HepG2 (cell line): ENCODE results near the gene ANKRD12. TPM values are rescaled to one million over a fixed set of nuclear protein-coding genes. Genes with fewer than 3 reads are reported as not detected.

ENCODE experiments used
- ATAC-seq: fragments of 200-7000 bp; cut with Tn5 transposase; 3 replicates; pipeline ENCODE4 v1.9.1; 2020; ENCODE audit warnings: mild to moderate bottlenecking, moderate library complexity
- BruUV-seq: library from RNA; stranded (reverse); fragments of 400-500 nt; replicated peaks from 2 replicates; lab custom pipeline; 2021; lab: Mats Ljungman, UMichigan
- CTCF ChIA-PET: fragments of 300-600 bp; formaldehyde crosslinking; extraction: SDS; loops from one replicate; lab custom pipeline; 2021; ENCODE audit warnings: low total read pairs, inconsistent platforms, low intra/inter-chr PET ratio; lab: Yijun Ruan, JAX
- POLR2A ChIA-PET: fragments of 350-600 bp; sonication (Branson Sonifier 250); formaldehyde crosslinking; loops from one replicate; lab custom pipeline; 2020; ENCODE audit warnings: antibody characterized with exemption, inconsistent platforms; lab: Yijun Ruan, JAX
- DNase-seq: peaks from one replicate; pipeline ENCODE4 v3.0.0-alpha.2; 2015; ENCODE audit warnings: low spot score
- FAIRE-seq: peaks from 3 replicates; lab custom pipeline; 2011; peaks lifted over from hg19 to GRCh38; lab: Jason Lieb, UNC
- H2AFZ ChIP-seq: one replicate; pipeline ENCODE4 v1.6.1; 2011; ENCODE audit warnings: low read length, inconsistent platforms
- H3K27ac ChIP-seq: fragments of 300-600 bp; 3 replicates; pipeline ENCODE4 v1.8.0; 2011; ENCODE audit warnings: mixed run types, mild to moderate bottlenecking, mixed read lengths, low read length, inconsistent platforms; ENCODE audit not compliant: insufficient read depth; ENCODE audit errors: extremely low read length
- H3K27me3 ChIP-seq, 2 experiments: fragments of 200-600 bp in 1 of 2; 2 replicates in 1 of 2; 3 replicates in 1 of 2; pipeline versions ENCODE4 v1.6.0 to v1.8.0; 2011; ENCODE audit warnings: low read length in 2 of 2, mild to moderate bottlenecking in 2 of 2, moderate library complexity in 2 of 2, inconsistent platforms in 1 of 2; ENCODE audit not compliant: insufficient read depth in 2 of 2, control insufficient read depth in 1 of 2
- H3K36me3 ChIP-seq, 2 experiments: fragments of 200-600 bp in 1 of 2; replicated peaks in 1 of 2; 2 replicates in 1 of 2; 3 replicates in 1 of 2; pipeline versions ENCODE4 v1.5.1 to v1.8.0; 2011; ENCODE audit warnings: low read length in 2 of 2, inconsistent platforms in 1 of 2; ENCODE audit not compliant: insufficient read depth in 2 of 2, control insufficient read depth in 1 of 2
- H3K4me1 ChIP-seq: 2 replicates; pipeline ENCODE4 v1.5.1; 2012; ENCODE audit warnings: low read length, inconsistent platforms; ENCODE audit not compliant: insufficient read depth
- H3K4me2 ChIP-seq: 2 replicates; pipeline ENCODE4 v1.6.0; 2011; ENCODE audit warnings: low read depth, low read length, inconsistent platforms
- H3K4me3 ChIP-seq, 3 experiments: fragments of 200-600 bp in 1 of 3; sonication (generic), shearing (Covaris generic) in 1 of 3; replicated peaks in 1 of 3; 2 replicates each; pipeline ENCODE4 v1.5.1; 2011 to 2016; ENCODE audit warnings: low read length in 3 of 3, inconsistent platforms in 2 of 3, low read depth in 2 of 3, mild to moderate bottlenecking in 2 of 3, control low read depth in 1 of 3, mixed read lengths in 1 of 3; ENCODE audit not compliant: insufficient read depth in 1 of 3
- H3K79me2 ChIP-seq: one replicate; pipeline ENCODE4 v1.6.1; 2011; ENCODE audit warnings: low read length, inconsistent platforms; ENCODE audit not compliant: insufficient read depth
- H3K9ac ChIP-seq: 2 replicates; pipeline ENCODE4 v1.6.0; 2011; ENCODE audit warnings: mild to moderate bottlenecking, low read depth, low read length, inconsistent platforms; ENCODE audit not compliant: insufficient read depth
- H3K9me3 ChIP-seq: 2 replicates; pipeline ENCODE4 v1.5.1; 2012; ENCODE audit warnings: mild to moderate bottlenecking, low read length
- H4K20me1 ChIP-seq: 2 replicates; pipeline ENCODE4 v1.6.0; 2011; ENCODE audit warnings: inconsistent platforms, mild to moderate bottlenecking, low read length, moderate library complexity; ENCODE audit not compliant: insufficient read depth
- CHD2 ChIP-seq: IDR thresholded peaks from 2 replicates; pipeline ENCODE4 v1.6.1; 2011; ENCODE audit warnings: low read depth, low read length, improper control_type of control experiment
- DRAP1 ChIP-seq: IDR thresholded peaks from 2 replicates; pipeline ENCODE4 v1.6.1; 2016; ENCODE audit warnings: missing genetic modification reagents, missing compliant biosample characterization
- ELK4 ChIP-seq: sonication (generic); formaldehyde crosslinking; IDR thresholded peaks from 2 replicates; pipeline ENCODE4 v1.9.0; 2021; ENCODE audit warnings: missing genetic modification reagents, borderline replicate concordance
- IRF1 ChIP-seq: sonication (generic); formaldehyde crosslinking; IDR thresholded peaks from 2 replicates; pipeline ENCODE4 v1.4.0; 2020; ENCODE audit warnings: low read depth, mild to moderate bottlenecking, missing genetic modification reagents
- KLF6 ChIP-seq: IDR thresholded peaks from 2 replicates; pipeline ENCODE4 v1.8.0; 2016; ENCODE audit warnings: missing biosample characterization, missing genetic modification reagents
- RARA ChIP-seq: IDR thresholded peaks from 2 replicates; pipeline ENCODE4 v1.6.1; 2016; ENCODE audit warnings: missing genetic modification reagents, missing compliant biosample characterization
- SIN3A ChIP-seq: IDR thresholded peaks from 2 replicates; pipeline ENCODE4 v1.6.1; 2011; ENCODE audit warnings: low read depth, mild to moderate bottlenecking, control low read depth, low read length, borderline replicate concordance
- SIX1 ChIP-seq: sonication (generic); formaldehyde crosslinking; IDR thresholded peaks from 2 replicates; pipeline ENCODE4 v1.4.0; 2020; ENCODE audit warnings: missing genetic modification reagents, borderline replicate concordance
- ZBTB40 ChIP-seq, 2 experiments: fragments of 450-650 bp in 1 of 2; sonication (generic) in 1 of 2; formaldehyde crosslinking in 1 of 2; IDR thresholded peaks; 2 replicates each; pipeline versions ENCODE4 v1.6.1 to v1.8.0; 2016 to 2022; ENCODE audit warnings: antibody characterized with exemption in 1 of 2, mild to moderate bottlenecking in 1 of 2, missing genetic modification reagents in 1 of 2
- ZNF121 ChIP-seq: sonication (generic); formaldehyde crosslinking; IDR thresholded peaks from 2 replicates; pipeline ENCODE4 v1.5.0; 2020; ENCODE audit warnings: mild to moderate bottlenecking, missing genetic modification reagents
- ZNF451 ChIP-seq: sonication (generic); formaldehyde crosslinking; IDR thresholded peaks from 2 replicates; pipeline ENCODE4 v1.5.0; 2020; ENCODE audit warnings: mild to moderate bottlenecking, missing genetic modification reagents
- WGBS: methylation state at CpG from one replicate; pipeline ENCODE4 v1.1.6; 2017; ENCODE audit warnings: low lambda C conversion rate; 5-methylcytosine and 5-hydroxymethylcytosine counted together
- in situ Hi-C: cut with HindIII; loops from 2 replicates; pipeline ENCODE4 v1.10.0; 2017; ENCODE audit warnings: low pct_unique_long_range_greater_than_20kb; ENCODE audit not compliant: extremely low pct_ligation_motif_present
- intact Hi-C: fragments of 100-400 bp; cut with micrococcal nuclease; formaldehyde crosslinking; loops from one replicate; pipeline ENCODE4 v1.10.0; 2022; ENCODE audit not compliant: unreplicated experiment
- polyA plus RNA-seq, 8 experiments: library from polyadenylated mRNA; depleted of rRNA in 3 of 8; stranded (reverse) in 7 of 8; unstranded in 1 of 8; fragments of >200 nt; fragmentation: Illumina TruSeq in 4 of 8; extraction: Trizol in 4 of 8; gene quantifications; 2 replicates each; pipeline versions ENCODE4 v1.2.1 to v1.2.3, GENCODE V29; 2011 to 2016; ENCODE audit warnings: low read depth in 4 of 8, missing spikeins in 1 of 8, mixed read lengths in 1 of 8; ENCODE audit not compliant: insufficient read depth in 1 of 8
- total RNA-seq, 5 experiments: library from RNA; depleted of rRNA; stranded (reverse); fragments of >200 nt; fragmentation: Illumina TruSeq; extraction: Trizol; gene quantifications; 2 replicates each; pipeline ENCODE4 v1.2.3, GENCODE V29; 2016; ENCODE audit warnings: low read depth in 1 of 5

Gene ANKRD12
- total and polyA plus RNA-seq, 2 of the 13 experiments (the other 11 are each of a cell fraction or from before 2014, with no cell fraction given): 6.0 to 23.2 TPM

- peak overlapping the region; percentile 87 for H3K9ac ChIP-seq
- ChIA-PET CTCF (no interaction called here), POLR2A (interaction anchor here (0.9 to 4.5 kb wide), 6 partner anchors 9 to 44 kb away, joined by 4 to 67 read pairs (median 6); partner anchors contain the start of genes ANKRD12 and NDUFV2)
- H3K79me2 ChIP-seq: no peaks in the 10 kb centered on the region
- H3K4me3 ChIP-seq: peak overlapping the region in 2 of 3 experiments; percentile 26 to 52; a peak in 3 of 6 replicates
- H2AFZ ChIP-seq: no peak overlapping the region
- WGBS: 13% methylated on average over 7 of the region's 7 CpGs
- H3K36me3 ChIP-seq: no peaks in the 10 kb centered on the region
- no peaks in the 10 kb centered on the region for H3K9me3 ChIP-seq
- peak; percentile 75 for FAIRE-seq
- ATAC-seq: peak; percentile 72
- peaks cover 66% of the 10 kb centered on the region for H3K4me1 ChIP-seq
- no peaks in the 10 kb centered on the region for H4K20me1 ChIP-seq
- peak overlapping the region; percentile 93 for H3K27ac ChIP-seq
- in situ Hi-C loops (no loop called here), intact Hi-C loops (no loop called here)
- H3K4me2 ChIP-seq: peak overlapping the region; percentile 77
- H3K27me3 ChIP-seq: no peaks in the 10 kb centered on the region
- TSS peak; percentile 49 for BruUV-seq
- DNase-seq: peak; percentile 92
- TF ChIP-seq ZNF121 (no peak), SIN3A (no peak), DRAP1 (CRISPR knock-in tag) (no peak; the same call in 1 of the 2 replicates), ZBTB40 (IDR thresholded peaks at IDR 0.05) (no peak), ZBTB40 (CRISPR knock-in tag; IDR thresholded peaks at IDR 0.05) (no peak), RARA (CRISPR knock-in tag) (peak; percentile 93), IRF1 (CRISPR knock-in tag) (no peak), ZNF451 (CRISPR knock-in tag) (no peak), CHD2 (no peak), ELK4 (CRISPR knock-in tag) (no peak), SIX1 (peak; percentile 93; the same call in 1 of the 2 replicates), KLF6 (no peak)
Measured at GRCh38 chr18:9094307-9095226, 42.0 kb upstream of the ANKRD12 start.
